Measurements from ENCODE around the gene BFSP1.

BFSP1 gene

DNA sequence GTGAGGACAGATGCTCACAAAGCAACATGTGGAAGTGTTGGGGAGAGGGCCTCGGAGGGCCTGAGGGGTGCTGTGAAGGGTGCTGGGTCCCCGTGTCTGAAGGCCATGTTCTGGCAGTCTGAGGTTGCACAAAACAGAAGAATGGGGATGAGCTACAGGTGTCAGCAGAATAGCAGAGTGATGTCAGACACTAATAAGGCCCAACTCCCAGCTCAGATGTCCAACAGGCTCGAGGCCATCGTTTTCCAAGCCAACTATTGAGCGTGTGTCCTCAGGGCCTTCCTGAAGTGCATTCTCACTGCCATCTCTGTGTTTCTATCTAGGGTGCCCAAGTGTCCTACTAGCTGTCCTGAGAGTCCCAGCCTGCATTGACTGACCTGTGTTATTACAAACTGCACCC lies 7.9 kb downstream of the BFSP1 start:
- Histone ChIP-seq H3K4me3 (no peak overlapping the region), H3K27ac (no peak overlapping the region)
- DNase-seq (ENCODE audit: low spot score) = no peak
- TF ChIP-seq, protein P1, sequence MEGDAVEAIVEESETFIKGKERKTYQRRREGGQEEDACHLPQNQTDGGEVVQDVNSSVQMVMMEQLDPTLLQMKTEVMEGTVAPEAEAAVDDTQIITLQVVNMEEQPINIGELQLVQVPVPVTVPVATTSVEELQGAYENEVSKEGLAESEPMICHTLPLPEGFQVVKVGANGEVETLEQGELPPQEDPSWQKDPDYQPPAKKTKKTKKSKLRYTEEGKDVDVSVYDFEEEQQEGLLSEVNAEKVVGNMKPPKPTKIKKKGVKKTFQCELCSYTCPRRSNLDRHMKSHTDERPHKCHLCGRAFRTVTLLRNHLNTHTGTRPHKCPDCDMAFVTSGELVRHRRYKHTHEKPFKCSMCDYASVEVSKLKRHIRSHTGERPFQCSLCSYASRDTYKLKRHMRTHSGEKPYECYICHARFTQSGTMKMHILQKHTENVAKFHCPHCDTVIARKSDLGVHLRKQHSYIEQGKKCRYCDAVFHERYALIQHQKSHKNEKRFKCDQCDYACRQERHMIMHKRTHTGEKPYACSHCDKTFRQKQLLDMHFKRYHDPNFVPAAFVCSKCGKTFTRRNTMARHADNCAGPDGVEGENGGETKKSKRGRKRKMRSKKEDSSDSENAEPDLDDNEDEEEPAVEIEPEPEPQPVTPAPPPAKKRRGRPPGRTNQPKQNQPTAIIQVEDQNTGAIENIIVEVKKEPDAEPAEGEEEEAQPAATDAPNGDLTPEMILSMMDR (IDR thresholded peaks at IDR 0.05) = no peak

DNA sequence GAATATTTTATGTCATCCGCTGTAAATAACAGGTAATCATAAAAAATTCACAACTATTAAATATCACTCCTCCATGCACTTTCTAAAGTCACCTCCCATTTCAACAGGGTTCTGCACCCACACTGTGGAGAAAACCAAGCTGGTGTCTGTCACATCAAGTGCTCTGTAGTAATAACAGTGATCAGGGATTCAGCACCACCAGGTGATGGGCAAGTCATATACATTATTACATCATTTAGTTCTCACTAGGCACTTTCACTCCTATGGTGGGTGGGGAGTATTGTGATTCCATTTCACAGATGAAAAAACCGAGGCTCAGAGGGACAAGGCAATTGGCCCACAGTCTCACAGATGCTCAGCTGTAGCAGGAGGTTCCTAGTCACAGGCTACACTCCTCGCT lies 8.7 kb downstream of the BFSP1 start:
- Histone ChIP-seq H3K27ac (no peak overlapping the region), H3K4me3 (no peak overlapping the region)
- DNase-seq (ENCODE audit: low spot score) = no peak
- TF ChIP-seq, protein P1 (IDR thresholded peaks at IDR 0.05) = no peak

DNA sequence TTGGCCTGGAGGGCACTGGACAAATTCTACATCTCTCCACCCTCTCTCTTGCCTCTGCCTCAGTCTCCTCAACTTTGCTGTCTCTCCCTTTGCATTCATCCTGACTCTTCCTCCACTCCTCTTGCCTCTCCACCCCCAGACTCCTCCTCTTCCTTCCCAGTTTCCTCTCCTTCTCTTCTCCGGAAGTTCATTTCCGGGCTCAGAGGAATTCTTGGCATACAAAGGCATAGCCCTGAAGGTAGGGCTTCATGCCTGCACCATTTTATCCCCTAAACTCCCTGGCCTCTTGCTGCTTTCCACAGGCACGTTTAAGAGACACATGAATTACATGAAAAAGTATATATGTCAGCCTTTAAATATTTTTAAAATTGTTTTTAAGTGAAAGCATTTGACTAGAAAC lies 10.6 kb downstream of the BFSP1 start:
- Histone ChIP-seq H3K27ac (no peak overlapping the region), H3K4me3 (no peak overlapping the region)
- TF ChIP-seq, protein P1 (IDR thresholded peaks at IDR 0.05) = no peak
- no peak for DNase-seq (ENCODE audit: low spot score)

DNA sequence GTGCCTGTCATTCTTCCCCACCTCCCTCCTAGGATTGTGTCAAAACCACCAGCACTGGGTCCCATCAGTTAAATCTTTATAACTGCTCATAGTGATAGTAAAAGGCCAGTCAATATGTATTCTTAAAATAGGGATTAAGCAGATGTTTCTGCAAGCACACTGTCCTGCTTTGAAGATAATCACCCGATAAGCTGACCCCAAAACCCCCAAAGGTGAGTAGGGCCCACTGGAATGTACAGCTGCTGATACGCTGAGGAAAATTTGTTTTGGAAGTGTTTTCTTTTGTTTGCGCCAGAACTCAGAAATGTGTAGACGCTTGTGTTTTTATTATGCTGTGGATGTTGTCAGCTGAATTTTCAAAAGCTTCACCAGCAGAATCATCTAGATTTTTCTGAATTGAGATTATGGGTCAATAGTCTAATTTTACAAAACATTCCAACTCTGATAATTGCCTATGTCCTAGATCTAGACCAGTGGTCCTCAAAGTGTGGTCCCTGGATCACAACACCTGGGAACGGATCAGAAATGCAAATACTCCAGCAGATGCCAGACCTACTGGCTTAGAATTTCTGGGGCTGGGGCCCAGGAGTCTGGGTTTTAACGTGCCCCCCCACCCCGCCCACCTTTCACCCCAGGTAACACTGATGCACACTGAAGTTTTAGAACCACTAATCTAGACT lies 11.4 kb downstream of the BFSP1 start:
- TF ChIP-seq, protein P1 (IDR thresholded peaks at IDR 0.05) = no peak
- Histone ChIP-seq H3K4me3 (no peak overlapping the region), H3K27ac (no peak overlapping the region)
- DNase-seq (ENCODE audit: low spot score) = no peak

DNA sequence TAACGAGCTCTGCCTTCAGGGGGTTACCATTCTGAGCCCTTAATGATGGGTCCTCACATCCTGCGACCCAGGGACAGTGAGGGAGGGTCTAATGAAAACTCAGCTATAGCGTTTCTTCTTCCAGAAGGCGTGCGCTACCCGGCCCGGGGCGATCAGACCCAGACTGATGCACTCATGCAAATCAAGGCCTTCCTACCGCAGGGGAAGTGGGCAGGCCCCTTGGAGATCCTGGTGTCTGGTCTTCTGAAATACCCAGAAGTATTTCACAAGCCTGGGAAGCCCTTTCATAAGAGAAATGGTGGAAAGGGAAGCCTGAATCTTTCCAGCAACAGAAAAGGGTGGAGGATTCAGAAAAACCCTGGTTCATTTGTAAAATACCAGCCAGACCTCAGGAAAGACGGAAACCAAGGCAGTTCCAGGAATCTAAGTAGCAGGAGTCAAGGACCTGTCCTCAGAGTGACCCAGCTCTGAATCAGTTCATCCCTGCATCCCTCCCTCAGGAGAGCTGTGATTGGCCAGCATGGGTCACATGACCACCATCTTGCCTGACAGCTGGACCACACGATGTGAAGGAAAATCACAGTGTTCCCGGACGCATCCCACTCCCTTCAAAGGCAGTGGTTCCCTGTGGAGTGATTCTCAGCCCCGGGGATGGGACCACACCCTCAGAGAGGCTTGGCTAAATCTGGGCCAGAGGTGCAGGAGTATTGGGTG lies 12.7 kb downstream of the BFSP1 start:
- H3K4me3 ChIP-seq = no peak overlapping the region
- DNase-seq (ENCODE audit: low spot score) = no peak
- TF ChIP-seq, protein P1 (IDR thresholded peaks at IDR 0.05) = no peak
- no peak overlapping the region for H3K27ac ChIP-seq

DNA sequence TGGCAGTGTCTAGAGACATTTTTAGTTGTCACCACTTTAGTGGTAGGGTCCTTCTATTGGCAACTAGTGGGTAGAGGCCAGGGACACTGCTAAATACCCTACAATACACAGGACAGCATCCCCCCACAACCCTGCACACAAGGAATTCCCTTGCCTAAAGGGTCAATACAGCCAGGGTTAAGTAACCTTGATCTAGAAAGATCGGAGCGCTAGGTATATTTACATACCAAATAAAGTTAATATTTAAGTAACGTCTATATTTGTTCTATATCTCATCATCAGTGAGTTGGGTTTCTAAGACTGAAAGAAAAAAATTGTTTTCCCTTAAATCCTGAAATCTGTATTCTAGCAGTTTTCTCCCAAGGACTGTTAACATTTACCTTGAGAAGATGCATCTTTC lies 16.1 kb downstream of the BFSP1 start:
- DNase-seq (ENCODE audit: low spot score) = no peak
- TF ChIP-seq, protein P1 (IDR thresholded peaks at IDR 0.05) = no peak
- Histone ChIP-seq H3K27ac (no peak overlapping the region), H3K4me3 (no peak overlapping the region)

DNA sequence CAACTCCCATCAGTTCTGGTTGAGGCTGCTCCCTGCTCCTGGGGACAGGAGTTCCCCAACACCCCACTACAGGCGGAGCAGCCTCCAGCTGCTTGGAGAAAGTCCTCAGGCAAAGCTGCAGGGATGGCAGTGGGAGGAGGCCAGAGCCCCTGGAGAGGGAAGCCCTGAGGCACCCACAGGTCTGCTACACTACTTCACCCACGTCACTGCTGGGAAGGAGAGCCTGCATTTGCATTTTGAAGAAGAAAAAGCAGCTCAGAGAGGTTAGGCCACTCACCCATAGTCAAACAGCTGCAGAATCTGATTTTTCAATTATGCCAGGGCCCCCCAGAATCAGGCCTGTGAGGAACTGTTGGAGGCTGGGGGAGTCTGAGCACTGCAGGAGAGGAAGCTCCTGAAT lies 17.2 kb downstream of the BFSP1 start:
- H3K4me3 ChIP-seq = no peak overlapping the region
- DNase-seq (ENCODE audit: low spot score) = peak; percentile 40
- H3K27ac ChIP-seq = no peak overlapping the region
- TF ChIP-seq, protein P1 (IDR thresholded peaks at IDR 0.05) = no peak
